Cardiac septum (tissue), 1 donor: ENCODE data around the gene SNRNP200. TPM values are rescaled to one million over a fixed set of nuclear protein-coding genes. Genes with fewer than 3 reads are reported as not detected.

Experiments
- DNase-seq: peaks from one replicate; pipeline ENCODE4 v3.0.0-alpha.2; 2020; ENCODE audit warnings: low spot score
- intact Hi-C: fragments of 100-400 bp; cut with DNase I; formaldehyde crosslinking; loops from one replicate; pipeline ENCODE4 v1.14.0; 2022
- long read RNA-seq: library from polyadenylated mRNA; unstranded; transcript quantifications from one replicate; pipeline ENCODE4 v2.0.0, GENCODE V29; 2021
- total RNA-seq: library from RNA; stranded (reverse); fragmentation: NEBNext Ultra II Directional; extraction: Animal tissue kit (Norgen Biotek cat#: 25700); gene quantifications from one replicate; pipeline ENCODE4 v1.2.1, GENCODE V29; 2021
- donor health status: DM: no; HTN: no; CAD: no.

SNRNP200 gene
- total RNA-seq = 62.2 TPM
- long read RNA-seq, full-length matches to known transcripts = 6 of 79 reads
- long read RNA-seq, partial matches to known transcripts = 68 of 79 reads
- long read RNA-seq, other reads (novel, unspliced or antisense) = 5 of 79 reads

- DNase-seq = peak; percentile 95
- intact Hi-C loops = loop anchor here (2.0 to 10.0 kb wide), 3 partner anchors 39 to 202 kb away; partner anchors contain the start of genes CIAO1 and NEURL3
These were observed at the start of gene SNRNP200 for GRCh38 chr2:96305091-96305978. Gene SNRNP200, minus strand, starts transcription at chr2:96305546. Its CDS starts 109 bp downstream, at chr2:96305437.

DNA sequence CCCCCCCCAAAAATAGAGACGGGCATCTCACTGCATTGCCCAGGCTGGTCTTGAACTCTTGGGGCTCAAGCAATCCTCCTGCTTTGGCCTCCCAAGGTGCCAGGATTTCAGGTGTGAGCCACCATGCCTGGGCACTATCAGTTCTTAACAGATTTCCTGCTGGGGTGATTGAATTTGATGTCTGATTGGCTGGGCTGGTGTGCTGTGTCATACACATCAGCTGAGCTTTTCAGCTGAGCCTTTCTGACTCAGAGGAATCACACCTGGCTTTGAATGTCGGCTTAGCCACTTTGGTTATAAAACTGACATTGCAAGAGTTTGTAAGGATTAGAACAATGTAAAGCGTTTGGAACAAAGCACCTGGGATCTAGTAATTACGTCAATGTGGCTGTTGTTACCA lies 49.1 kb upstream of the SNRNP200 start:
- no peak for DNase-seq
- intact Hi-C loops = no loop called here

GRCh38 chr2:96353606-96354101 lies 48.3 kb upstream of the SNRNP200 start:
- intact Hi-C loops = no loop called here
- no peak for DNase-seq

DNA sequence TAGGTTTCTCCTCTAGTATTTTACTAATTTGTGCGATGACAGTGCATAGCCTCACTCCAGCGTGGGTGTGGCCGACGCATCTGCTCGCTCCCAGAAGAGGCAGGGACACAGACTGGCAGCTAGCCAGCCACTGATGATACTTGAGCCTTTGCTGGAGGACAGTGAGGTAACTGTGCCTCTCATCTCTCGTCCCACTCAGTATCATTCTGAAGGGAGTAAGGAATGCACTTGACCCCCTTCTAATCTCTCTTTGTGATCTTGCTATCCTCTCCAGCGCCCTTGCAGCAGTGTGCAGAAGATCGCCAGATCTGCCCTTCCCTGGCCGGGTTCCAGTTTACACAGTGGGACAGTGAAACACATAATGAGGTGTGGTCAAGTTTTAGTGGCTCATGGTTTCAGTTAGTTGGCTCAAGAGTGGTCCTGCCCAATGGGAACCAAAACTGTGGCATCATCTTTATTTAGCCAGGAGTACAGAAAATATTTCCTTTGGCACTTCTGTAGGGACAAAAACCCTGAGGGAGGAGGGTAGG lies 47.8 kb upstream of the SNRNP200 start:
- intact Hi-C loops = no loop called here
- DNase-seq = peak; percentile 80

GRCh38 chr2:96347395-96347794 lies 42.0 kb upstream of the SNRNP200 start:
- DNase-seq = no peak
- intact Hi-C loops = loop anchor here (5.0 kb wide), 1 partner anchor 160 kb away; the partner anchor contains the start of gene NEURL3

GRCh38 chr2:96345868-96346462 lies 40.6 kb upstream of the SNRNP200 start:
- intact Hi-C loops = loop anchor here (5.0 kb wide), 1 partner anchor 161 kb away; the partner anchor contains the start of gene NEURL3
- no peak for DNase-seq

GRCh38 chr2:96345438-96345837 lies 40.1 kb upstream of the SNRNP200 start:
- no peak for DNase-seq
- intact Hi-C loops = loop anchor here (5.0 kb wide), 1 partner anchor 162 kb away; the partner anchor contains the start of gene NEURL3

- intact Hi-C loops = no loop called here
- no peak for DNase-seq
These were observed 38.7 kb upstream of the SNRNP200 start for GRCh38 chr2:96344011-96344410.

DNA sequence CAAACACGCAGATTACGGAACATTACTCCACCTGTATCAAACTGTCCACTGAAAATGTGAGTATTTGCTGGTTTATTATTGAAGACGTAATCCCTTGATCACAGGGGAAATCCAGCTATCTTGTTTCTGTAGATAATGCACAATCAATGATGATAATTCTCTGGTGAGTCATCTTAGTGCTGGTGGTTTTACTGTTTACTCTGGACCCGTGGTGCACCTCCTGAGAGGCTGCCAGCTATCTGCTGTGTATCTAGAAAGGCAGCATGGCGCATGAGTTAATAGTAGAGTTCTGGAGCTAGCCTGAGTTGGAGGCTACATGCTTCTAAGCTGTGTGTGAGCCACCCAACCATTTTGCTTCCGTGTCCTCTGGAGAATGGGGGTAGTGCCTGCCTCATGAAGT lies 36.7 kb upstream of the SNRNP200 start:
- DNase-seq = no peak
- intact Hi-C loops = no loop called here

- no peak for DNase-seq
- intact Hi-C loops = no loop called here
These were observed 36.3 kb upstream of the SNRNP200 start for GRCh38 chr2:96341641-96342040.

DNA sequence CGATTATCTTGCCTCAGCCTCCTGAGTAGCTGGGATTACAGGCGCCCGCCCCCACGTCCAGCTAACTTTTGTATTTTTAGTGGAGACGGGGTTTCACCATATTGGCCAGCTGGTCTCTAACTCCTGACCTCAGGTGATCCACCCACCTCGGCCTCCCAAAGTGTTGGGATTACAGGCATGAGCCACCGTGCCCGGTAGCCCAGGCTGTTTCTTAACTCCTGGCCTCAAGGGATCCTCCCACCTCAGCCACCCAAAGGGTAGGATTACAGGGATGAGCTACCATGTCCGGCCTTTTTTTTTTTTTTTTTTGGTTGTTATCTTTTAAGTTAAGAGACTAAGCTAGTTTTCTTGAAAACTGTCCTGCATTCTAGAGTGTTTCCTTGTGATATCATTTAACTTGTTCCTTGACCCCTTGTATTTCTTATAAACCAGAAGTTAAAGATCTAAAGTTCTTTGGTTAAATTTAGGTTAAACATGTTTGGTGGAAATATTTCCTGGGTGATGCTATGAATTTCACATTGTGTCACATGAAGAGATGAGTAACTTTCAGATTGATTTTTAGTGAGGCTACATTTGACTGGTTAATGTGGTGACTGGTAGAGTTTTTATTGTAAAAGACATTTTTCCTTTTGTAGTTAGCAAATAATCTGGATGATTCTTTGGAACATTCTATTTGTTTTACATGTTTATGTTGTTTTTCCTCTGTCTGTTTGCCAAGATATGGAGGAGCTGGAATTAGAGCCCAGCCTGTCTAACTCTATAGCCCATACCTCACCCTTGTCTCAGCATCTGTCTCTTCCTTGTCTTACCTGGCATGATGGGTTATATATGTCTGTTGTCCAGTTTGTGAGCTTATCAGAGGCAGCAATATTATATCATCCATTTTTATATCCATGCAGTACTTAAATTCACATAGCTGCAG lies 35.4 kb upstream of the SNRNP200 start:
- DNase-seq = no peak
- intact Hi-C loops = no loop called here

GRCh38 chr2:96336873-96337272 lies 31.5 kb upstream of the SNRNP200 start:
- intact Hi-C loops = no loop called here
- no peak for DNase-seq

- DNase-seq = no peak
- intact Hi-C loops = no loop called here
These were observed 30.9 kb upstream of the SNRNP200 start for GRCh38 chr2:96336104-96336775.

- no peak for DNase-seq
- intact Hi-C loops = loop anchor here (2.0 kb wide), 1 partner anchor 27 kb away; no protein-coding TSS in a partner anchor
These were observed 28.4 kb upstream of the SNRNP200 start for GRCh38 chr2:96333708-96334107.

DNA sequence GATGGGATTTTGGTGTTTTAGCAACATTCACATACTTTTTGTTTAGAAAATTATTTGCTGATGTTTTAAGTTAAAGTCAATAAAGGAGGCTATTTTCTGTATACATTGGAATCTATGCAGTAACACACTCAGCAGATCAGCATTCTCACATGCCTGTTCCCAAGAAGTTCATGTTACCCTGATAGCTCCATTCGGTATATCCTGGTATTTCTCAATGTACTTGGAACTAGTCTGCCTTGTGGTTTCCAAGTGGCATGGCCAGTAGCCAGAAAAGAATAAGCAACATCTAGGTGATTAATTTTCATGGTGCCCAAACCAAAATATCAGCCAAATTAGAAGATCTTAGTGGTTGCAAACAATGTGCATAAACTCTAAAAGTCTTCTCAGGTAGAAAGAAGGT lies 25.1 kb upstream of the SNRNP200 start:
- DNase-seq = no peak
- intact Hi-C loops = no loop called here

GRCh38 chr2:96329874-96330273 lies 24.5 kb upstream of the SNRNP200 start:
- intact Hi-C loops = no loop called here
- no peak for DNase-seq

GRCh38 chr2:96329456-96329855 lies 24.1 kb upstream of the SNRNP200 start:
- no peak for DNase-seq
- intact Hi-C loops = no loop called here

GRCh38 chr2:96326990-96327820 lies 21.9 kb upstream of the SNRNP200 start:
- intact Hi-C loops = no loop called here
- no peak for DNase-seq
